Psoas muscle (tissue), 8 donors: ENCODE measurements around the gene SNX10. TPM values are rescaled to one million over a fixed set of nuclear protein-coding genes. Genes with fewer than 3 reads are reported as not detected.

Experiments used
- ATAC-seq, 4 donors: fragments of 200-7000 bp; cut with Tn5 transposase; one replicate each; pipeline ENCODE4 v1.9.1; 2020; ENCODE audit warnings: moderate library complexity in 3 of 4, mild to moderate bottlenecking in 2 of 4
- DNase-seq, 2 donors: peaks; one replicate each; pipeline ENCODE4 v3.0.0-alpha.2; 2020
- H3K27ac ChIP-seq: fragments of 200-600 bp; one replicate; pipeline ENCODE4 v1.8.0; 2022
- H3K27me3 ChIP-seq, 3 donors: fragments of 200-600 bp in 1 of 3; one replicate each; pipeline versions ENCODE4 v1.6.1 to v1.8.0; 2013 to 2022; ENCODE audit warnings: low read length in 2 of 3, mild to moderate bottlenecking in 2 of 3, moderate library complexity in 1 of 3; ENCODE audit not compliant: insufficient read depth in 3 of 3
- H3K36me3 ChIP-seq, 2 donors: fragments of 200-600 bp in 1 of 2; one replicate each; pipeline versions ENCODE4 v1.6.1 to v1.8.0; 2013 to 2022; ENCODE audit warnings: low read depth in 1 of 2, mild to moderate bottlenecking in 1 of 2, moderate library complexity in 1 of 2; ENCODE audit not compliant: insufficient read depth in 1 of 2
- H3K4me1 ChIP-seq: fragments of 200-600 bp; one replicate; pipeline ENCODE4 v1.8.0; 2022
- H3K4me3 ChIP-seq: fragments of 200-600 bp; one replicate; pipeline ENCODE4 v1.8.0; 2022; ENCODE audit warnings: mild to moderate bottlenecking
- H3K9me3 ChIP-seq: fragments of 200-600 bp; one replicate; pipeline ENCODE4 v1.8.0; 2022
- CTCF ChIP-seq: fragments of 200-600 bp; IDR thresholded peaks from one replicate; pipeline ENCODE4 v1.8.0; 2022; ENCODE audit warnings: antibody characterized with exemption
- WGBS, 3 donors: extraction: QIAGEN DNeasy Blood & Tissue Kit; methylation state at CpG; one replicate each; pipeline versions ENCODE4 v1.1.6 to v1.1.7; 2013; 5-methylcytosine and 5-hydroxymethylcytosine counted together
- intact Hi-C, 2 donors: fragments of 100-400 bp; cut with DNase I; formaldehyde crosslinking; loops; one replicate each; pipeline versions ENCODE4 v1.11.0 to v1.14.2; 2022
- polyA plus RNA-seq, 3 donors: library from polyadenylated mRNA; stranded (reverse); fragments of 200-250 nt; gene quantifications; one replicate each; pipeline ENCODE4 v1.2.3, GENCODE V29; 2013
- total RNA-seq, 4 donors: library from RNA; stranded (reverse); fragmentation: NEBNext Ultra II Directional in 2 of 4; extraction: Animal tissue kit (Norgen Biotek cat#: 25700) in 2 of 4; gene quantifications; one replicate each; pipeline versions ENCODE4 v1.2.1 to v1.2.4, GENCODE V29; 2021 to 2023
- donor health status: healthy with polysubstance abuse.
- donor health status: DM: no; HTN: no; CAD: no; lungs with moderate emphysema.
- donor health status: Bipolar disorder and iron deficiency.
- donor health status: healthy.
- donor health status: DM: yes; HTN: yes; CAD: no.
- donor health status: DM: no; HTN: no; CAD: no.
- donor health status: DM: no; HTN: no; CAD: no.
- donor health status: DM: yes; HTN: yes; CAD: no.

The SNX10 gene
- total and polyA plus RNA-seq, 7 donors: 0.25 to 1.4 (median 0.97) TPM

GRCh38 chr7:26331113-26331512, 39.5 kb downstream of the SNX10 start:
- TF ChIP-seq CTCF: no peak
- no peak overlapping the region for H3K27ac ChIP-seq
- ATAC-seq: no peak
- H3K4me3 ChIP-seq: no peak overlapping the region
- no peaks in the 10 kb centered on the region for H3K36me3 ChIP-seq
- H3K4me1 ChIP-seq: no peaks in the 10 kb centered on the region
- no peaks in the 10 kb centered on the region for H3K9me3 ChIP-seq
- H3K27me3 ChIP-seq: no peaks in the 10 kb centered on the region
- WGBS, 3 donors: 89 to 93% (median 90%) methylated on average over 4 of the region's 4 CpGs
- no peak for DNase-seq
- intact Hi-C loops: no loop called here

GRCh38 chr7:26331789-26332188, 40.1 kb downstream of the SNX10 start:
- intact Hi-C loops: no loop called here
- no peak for TF ChIP-seq CTCF
- Histone ChIP-seq H3K36me3 (no peaks in the 10 kb centered on the region), H3K4me1 (no peaks in the 10 kb centered on the region), H3K4me3 (no peak overlapping the region), H3K27ac (no peak overlapping the region), H3K9me3 (no peaks in the 10 kb centered on the region), H3K27me3 (no peaks in the 10 kb centered on the region)
- DNase-seq (no peak), ATAC-seq (no peak)
- WGBS, 3 donors: 72 to 83% (median 81%) methylated on average over 4 of the region's 4 CpGs

GRCh38 chr7:26332698-26333097, 41.0 kb downstream of the SNX10 start:
- Histone ChIP-seq H3K4me1 (no peaks in the 10 kb centered on the region), H3K4me3 (no peak overlapping the region), H3K27ac (no peak overlapping the region), H3K9me3 (no peaks in the 10 kb centered on the region), H3K27me3 (no peaks in the 10 kb centered on the region), H3K36me3 (no peaks in the 10 kb centered on the region)
- 77 to 95% (median 94%) methylated on average over 2 of the region's 2 CpGs for WGBS, 3 donors
- TF ChIP-seq CTCF: no peak
- ATAC-seq (no peak), DNase-seq (no peak)
- intact Hi-C loops: no loop called here

GRCh38 chr7:26334166-26334859, 42.7 kb downstream of the SNX10 start:
- H3K4me3 ChIP-seq: no peak overlapping the region
- no peaks in the 10 kb centered on the region for H3K27me3 ChIP-seq
- H3K9me3 ChIP-seq: no peaks in the 10 kb centered on the region
- H3K27ac ChIP-seq: no peak overlapping the region
- no peak for ATAC-seq
- 29 to 41% (median 33%) methylated on average over 1 of the region's 1 CpG for WGBS, 3 donors
- TF ChIP-seq CTCF: no peak
- no peak for DNase-seq
- no peaks in the 10 kb centered on the region for H3K4me1 ChIP-seq
- no peaks in the 10 kb centered on the region for H3K36me3 ChIP-seq
- intact Hi-C loops: no loop called here

GRCh38 chr7:26337232-26337865, 45.7 kb downstream of the SNX10 start:
- no peak overlapping the region for H3K27ac ChIP-seq
- no peaks in the 10 kb centered on the region for H3K36me3 ChIP-seq
- no peaks in the 10 kb centered on the region for H3K4me1 ChIP-seq
- TF ChIP-seq CTCF: no peak
- no peaks in the 10 kb centered on the region for H3K9me3 ChIP-seq
- WGBS, 3 donors: 42 to 57% (median 54%) methylated on average over 2 of the region's 2 CpGs
- no peak for ATAC-seq
- no peak overlapping the region for H3K4me3 ChIP-seq
- intact Hi-C loops: no loop called here
- no peak for DNase-seq
- no peaks in the 10 kb centered on the region for H3K27me3 ChIP-seq
